Stimulated activated CD8-positive, alpha-beta memory T cell treated with anti-CD3 and anti-CD28 coated beads, Interleukin-4, amount 100 ng/mL, for 4 hours (primary cell): Measurements from ENCODE around the gene COG3.

Experiments used
- DNase-seq, 2 donors: peaks; one replicate each; pipeline ENCODE4 v3.0.0-alpha.2; 2020; ENCODE audit warnings: low read depth in 2 of 2, low spot score in 1 of 2

COG3 gene

DNA sequence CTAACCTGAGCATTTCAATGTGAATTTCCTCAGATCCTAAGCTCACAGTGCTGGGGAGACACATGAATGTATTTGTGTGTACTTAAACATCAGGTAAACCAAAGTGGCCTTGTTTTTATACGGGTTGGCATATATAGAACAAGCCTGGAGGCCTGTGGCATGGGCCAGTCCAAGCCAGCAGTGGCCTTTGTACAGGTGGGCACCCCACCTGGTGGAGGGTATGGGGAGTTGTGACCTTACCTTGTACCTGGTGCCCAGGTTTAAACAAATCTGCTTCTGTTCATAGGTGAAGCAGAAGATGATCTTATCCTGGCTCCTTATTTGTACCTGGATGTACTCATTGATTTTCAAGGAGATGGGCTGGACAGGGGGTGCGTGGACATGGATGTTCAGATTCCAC lies 79.8 kb downstream of the COG3 start:
- no peak for DNase-seq

DNA sequence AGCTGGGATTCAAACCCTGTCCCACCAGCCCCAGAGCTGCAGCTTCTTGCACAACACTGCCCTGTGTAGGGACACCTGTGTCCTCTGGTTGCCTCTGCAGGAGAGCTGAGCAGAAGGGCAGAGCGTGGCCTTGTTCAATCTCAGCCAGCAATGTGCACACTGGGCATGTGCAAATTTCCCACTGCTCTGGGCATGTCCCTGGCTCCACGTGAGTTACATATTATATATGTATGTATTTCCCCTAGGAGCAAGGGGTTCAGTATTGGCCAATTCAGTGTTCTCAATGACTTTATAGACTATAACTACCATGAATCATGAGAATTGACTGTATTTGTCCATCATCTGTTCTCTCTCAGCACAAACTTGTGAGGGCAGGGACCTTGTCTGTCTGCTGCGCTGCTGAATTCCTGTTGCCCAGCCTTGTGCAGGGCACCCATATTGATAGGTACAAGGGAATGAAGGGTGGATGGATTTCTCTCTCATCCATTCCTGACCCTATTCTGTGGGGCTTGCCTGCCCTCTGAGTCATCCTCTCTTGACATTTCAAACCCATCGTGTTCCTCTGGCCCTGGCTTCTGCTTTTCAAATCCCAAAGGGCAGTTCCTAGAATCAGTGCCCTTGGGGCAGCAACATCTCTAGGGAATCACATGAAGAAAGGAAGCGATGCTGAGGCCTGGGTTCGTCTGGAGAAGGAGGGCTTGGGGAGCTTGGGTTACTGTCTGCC lies 81.1 kb downstream of the COG3 start:
- no peak for DNase-seq

DNA sequence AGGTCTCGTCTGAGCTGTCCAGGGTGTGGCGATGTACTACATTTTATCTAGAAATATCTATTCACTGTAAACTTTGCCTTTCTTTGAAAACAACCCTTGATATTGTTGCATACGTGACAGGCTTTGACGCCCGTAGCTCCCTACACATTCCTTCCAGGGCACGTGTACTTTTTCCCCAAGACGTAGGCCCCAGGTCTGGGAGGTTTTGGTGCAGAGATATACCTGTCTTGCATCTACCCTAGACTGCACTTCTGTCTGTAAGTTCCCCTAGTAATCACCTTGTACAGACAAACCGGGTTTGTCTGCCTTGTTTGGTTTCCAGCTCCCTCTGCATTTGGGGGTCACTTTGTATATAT lies 81.6 kb downstream of the COG3 start:
- no peak for DNase-seq

- no peak for DNase-seq
Observed at GRCh38 chr13:45548281-45548680, 83.5 kb downstream of the COG3 start.

- no peak for DNase-seq
Observed at GRCh38 chr13:45554604-45555109, 89.9 kb downstream of the COG3 start.

- no peak for DNase-seq
Observed at GRCh38 chr13:45564133-45564776, 99.5 kb downstream of the COG3 start.

DNA sequence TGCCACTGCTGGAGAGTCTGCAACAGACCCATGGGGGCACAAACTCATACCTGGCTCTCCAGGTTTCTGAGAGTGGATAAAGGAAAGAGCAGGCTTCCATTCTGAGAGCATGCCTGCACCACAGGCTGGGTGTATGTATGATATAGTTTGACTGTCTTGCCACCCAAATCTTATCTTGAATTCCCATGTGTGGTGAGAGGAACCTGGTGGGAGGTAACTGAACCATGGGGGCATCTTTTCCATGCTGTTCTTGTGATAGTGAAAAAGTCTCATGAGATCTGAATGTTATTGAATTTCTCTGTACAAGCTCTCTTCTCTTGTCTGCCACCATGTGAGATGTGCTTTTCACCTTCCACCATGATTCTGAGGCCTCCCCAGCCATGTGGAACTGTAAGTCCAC lies 100.6 kb downstream of the COG3 start:
- DNase-seq: no peak

- no peak for DNase-seq
Observed at GRCh38 chr13:45575146-45575829, 110.5 kb downstream of the COG3 start.

GRCh38 chr13:45575830-45576180 lies 111.1 kb downstream of the COG3 start:
- DNase-seq: no peak

DNA sequence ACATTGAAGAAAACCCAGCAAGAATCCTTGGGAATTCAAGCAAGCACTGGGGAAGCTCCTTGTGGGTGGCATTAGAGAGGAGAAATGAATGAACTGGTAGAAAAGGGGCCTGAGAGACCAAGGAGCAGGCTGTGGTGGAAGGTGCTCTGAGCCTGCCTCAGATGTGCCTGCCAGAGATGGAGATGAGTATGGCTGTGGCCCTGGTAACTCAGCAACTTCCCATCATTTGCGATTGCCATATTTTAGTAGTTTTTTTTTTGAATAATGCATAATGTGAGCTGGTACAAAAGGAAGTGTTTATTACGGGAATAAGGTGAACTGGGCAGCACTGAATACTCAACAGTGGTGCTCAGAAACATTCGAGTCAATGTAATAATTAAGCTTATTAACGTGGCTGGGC lies 111.7 kb downstream of the COG3 start:
- no peak for DNase-seq

DNA sequence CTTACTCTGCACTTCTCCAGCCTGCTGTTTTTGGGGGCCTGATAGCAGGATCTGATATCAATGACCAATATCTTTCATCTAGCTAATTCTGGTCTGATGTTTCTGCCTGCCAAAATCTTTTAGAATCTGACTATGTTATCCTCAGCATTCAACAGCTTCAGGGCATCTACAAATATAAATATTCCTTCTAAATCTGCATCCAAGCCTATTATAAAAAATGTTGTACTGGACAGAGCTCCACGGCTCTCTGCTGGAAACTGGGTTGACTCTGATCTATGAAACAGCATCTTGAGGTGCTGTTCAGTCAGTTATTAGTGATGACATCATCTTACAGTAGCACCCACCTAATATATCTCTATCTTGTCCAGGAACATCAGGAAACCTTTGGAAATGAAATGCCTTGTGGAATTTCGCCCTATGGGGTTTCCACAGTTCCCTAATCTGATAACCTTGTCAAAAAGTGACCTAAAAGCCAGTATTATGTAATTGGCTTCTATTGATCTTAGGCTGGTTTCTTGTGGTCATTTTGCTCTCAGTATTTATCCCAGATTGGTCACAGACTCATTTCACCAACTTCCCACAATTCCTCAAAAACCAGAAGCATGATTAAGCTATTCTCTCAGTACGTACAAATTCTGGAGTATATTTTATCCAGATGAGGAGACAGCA lies 117.8 kb downstream of the COG3 start:
- DNase-seq: no peak

DNA sequence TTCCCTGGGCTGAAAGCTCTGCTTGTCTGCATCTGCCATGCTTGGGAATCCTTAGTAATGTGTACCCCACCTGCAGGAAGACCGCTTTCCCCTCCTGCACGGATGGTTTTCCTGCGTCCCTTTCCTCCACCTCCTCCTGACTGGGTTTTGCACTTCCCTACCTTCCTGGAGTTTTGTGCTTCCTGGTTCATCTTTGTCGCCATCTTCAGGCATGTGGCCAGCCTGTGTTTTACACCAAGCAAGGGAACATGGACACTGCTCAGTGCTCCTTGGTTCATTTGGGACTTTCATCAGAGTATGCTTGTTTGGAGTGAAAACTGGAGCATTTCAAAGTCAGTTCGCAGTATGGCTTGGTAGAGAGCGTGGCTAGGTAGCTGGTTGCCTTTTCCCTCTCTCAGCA lies 120.1 kb downstream of the COG3 start:
- no peak for DNase-seq
